GM18499 (cell line): ENCODE results near the gene BCAS4.

Experiments used
- ATAC-seq: cut with Tn5 transposase; IDR thresholded peaks from one replicate; pipeline ENCODE4 v1.9.1; 2021; ENCODE audit warnings: moderate number of reproducible peaks; ENCODE audit not compliant: insufficient read depth, unreplicated experiment

Gene BCAS4

GRCh38 chr20:50898475-50898874 lies 103.6 kb downstream of the BCAS4 start:
- ATAC-seq: no peak

DNA sequence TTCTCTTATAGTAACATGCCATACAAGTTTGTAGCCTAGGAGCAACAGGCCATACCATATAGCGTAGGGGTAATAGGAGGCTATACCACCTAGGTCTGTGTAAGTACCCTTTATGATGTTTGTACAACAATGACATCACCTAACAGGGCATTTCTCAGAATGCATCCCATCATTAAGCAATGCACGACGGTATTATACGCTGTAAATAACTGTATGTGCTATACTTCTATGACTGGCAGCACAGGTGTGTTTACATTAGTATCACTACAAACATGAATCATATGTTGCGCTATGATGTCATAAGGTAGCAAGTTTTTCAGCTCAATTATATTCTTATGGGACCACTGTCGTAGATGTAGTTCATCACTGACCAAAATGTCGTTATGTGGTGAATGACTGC lies 105.4 kb downstream of the BCAS4 start:
- ATAC-seq: no peak

DNA sequence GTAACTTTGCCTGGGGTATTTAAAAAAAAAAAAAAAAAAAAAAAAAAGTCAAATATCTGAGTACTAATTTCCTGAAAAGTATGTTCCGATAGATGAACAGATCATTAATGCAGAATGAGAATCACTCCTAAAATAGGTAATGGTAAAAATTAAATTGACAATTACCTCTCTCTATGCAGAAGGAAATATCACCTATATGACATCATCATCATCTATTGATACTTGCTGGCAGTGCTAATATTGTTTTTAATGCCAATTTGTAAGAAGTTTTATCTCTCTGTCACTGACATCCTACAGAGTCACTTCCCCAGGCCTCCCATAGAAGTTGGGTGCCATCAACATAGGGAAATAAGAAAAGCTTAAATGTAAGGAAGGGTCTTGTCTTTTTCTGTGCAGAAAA lies 106.4 kb downstream of the BCAS4 start:
- ATAC-seq: no peak

- ATAC-seq: no peak
Observed at GRCh38 chr20:50903353-50904051, 108.6 kb downstream of the BCAS4 start.

DNA sequence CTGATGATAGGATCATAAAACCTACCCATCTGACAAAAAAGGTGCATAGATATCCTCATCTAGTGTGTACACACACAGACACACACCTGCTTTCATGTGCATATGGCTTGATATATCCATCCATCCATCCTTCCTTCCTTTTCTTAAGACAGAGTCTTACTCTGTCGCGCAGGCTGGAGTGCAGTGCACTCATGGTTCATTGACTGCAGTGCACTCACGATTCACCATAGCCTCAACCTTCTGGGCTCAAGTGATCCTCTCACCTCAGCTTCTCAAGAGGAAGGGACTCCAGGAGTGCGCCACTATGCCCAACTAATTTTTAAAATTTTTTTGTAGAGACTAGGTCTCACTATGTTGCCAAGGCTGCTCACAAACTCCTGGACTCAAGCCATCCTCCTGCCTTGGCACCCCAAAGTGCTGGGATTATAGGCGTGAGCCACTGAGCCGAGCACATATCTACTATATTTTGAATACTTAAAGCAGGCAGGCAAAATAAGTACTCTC lies 109.3 kb downstream of the BCAS4 start:
- ATAC-seq: no peak

DNA sequence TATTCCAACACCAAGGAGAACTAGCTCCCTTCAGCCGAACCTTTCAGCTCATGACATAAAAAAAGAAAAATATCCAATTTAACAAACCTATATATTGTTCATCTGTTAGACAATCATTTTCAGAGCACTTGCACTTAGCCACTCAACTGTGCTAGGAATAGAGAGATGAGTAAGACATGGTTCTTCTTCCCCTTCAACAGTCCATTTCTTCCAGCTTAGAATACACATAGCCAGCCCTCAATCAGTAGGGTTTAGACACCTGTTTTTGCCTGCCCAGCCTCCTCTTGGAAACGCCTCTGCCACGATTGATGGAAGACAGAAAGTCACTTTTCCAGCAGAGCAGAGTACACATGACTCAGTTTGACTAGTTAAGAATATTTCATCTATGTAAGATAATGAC lies 114.6 kb downstream of the BCAS4 start:
- no peak for ATAC-seq

DNA sequence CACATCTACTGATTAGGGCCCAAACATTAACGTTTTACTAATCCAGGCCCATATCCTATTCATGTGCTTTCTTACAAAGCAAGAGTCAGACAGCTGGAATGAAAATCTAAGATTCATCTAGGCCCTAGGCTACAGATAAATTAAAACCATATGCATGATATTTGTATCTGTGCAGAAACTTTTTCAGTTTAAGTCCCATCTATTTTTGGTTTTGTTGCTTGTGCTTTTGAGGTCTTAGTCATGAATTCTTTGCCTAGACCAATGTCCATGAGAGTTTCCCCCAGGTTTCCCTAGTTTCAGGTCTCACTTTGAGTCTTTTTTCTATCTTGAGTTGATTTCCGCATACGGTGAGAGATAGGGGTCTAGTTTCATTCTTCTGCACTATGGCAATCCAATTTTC lies 116.2 kb downstream of the BCAS4 start:
- no peak for ATAC-seq

- no peak for ATAC-seq
Observed at GRCh38 chr20:50911716-50912115, 116.9 kb downstream of the BCAS4 start.

DNA sequence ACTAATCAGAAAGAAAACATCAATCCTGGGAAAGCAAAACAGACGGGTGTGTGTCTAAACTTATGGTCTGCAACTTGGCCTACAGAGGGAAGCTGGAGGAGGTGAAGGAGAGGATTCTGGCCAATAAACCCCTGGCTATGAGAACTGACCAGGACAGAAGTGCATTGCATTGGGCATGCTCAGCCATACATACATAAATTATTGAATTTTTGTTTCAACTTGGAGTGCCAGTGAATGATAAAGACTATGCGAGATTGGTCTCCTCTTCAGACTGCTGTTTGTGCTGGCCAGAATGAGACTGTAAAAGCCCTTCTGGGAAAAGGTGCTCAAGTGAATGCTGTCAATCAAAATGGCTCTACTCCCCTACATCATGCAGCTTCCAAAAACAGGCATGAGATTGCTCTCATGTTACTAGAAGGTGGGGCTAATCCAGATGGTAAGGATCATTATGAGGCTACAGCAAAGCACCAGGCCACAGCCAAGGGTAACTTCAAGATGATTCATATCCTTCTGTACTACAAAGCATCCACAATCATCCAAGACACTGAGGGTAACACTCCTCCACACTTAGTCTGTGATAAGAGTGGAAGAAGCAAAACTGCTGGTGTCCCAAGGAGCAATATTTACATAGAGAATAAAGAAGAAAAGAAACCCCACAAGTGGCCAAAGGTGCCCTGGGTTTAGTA lies 119.0 kb downstream of the BCAS4 start:
- no peak for ATAC-seq

- ATAC-seq: no peak
Observed at GRCh38 chr20:50915424-50915823, 120.6 kb downstream of the BCAS4 start.

DNA sequence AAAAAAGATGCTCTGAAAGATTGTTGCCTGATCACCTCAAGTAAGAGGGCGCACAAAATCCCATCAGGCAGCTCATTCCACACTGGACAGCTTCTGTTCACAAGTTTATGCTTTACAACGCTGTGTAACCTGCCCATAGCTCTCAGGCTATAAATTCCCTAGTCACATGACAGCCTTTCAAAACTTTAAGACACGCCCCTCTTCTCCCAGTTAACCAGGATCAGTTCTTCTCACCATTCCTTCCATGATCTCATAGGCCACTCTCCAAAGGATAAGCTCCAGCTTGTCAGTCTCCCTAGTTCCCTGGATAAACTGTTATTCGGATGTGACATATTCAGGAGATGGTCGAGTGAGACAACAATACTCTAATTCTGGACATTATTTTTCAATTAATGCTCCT lies 121.4 kb downstream of the BCAS4 start:
- no peak for ATAC-seq

DNA sequence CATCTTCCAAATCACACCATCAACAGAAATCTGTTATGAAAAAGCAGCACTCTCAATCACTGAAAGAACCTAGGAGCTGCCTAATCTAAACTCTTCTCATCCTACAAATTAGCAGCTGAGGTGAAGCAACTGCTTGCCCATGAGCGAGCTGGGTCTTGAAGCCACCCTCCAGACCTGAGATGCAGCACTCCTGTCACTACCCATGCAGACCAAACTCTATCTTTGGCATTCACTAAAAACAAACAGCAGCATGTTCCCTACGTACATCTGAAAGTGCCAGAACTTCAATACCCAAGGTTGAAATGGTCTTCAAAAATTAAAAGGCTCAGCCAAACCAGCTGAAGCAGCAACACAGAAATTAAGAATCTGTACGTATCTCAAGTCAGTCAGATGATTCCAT lies 122.1 kb downstream of the BCAS4 start:
- no peak for ATAC-seq

DNA sequence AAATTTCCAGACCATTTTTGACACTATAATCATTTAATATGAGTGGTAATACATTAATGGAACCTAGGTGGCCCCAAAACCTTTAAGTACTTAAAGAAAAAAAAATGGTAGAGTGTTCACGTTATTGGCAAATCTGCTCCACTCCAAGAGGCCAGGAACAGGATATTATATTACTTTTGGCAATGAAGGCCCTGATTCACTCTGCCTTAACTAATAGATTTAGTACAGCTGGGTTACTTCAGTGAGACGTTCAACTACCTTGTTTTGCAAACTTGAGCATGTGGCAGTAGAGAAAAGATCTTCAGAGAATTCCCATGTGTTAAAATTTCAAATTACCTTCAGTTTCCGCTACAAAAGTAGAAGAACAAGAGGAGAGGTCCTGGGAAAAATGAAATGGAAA lies 123.5 kb downstream of the BCAS4 start:
- no peak for ATAC-seq

GRCh38 chr20:50919567-50919966 lies 124.7 kb downstream of the BCAS4 start:
- ATAC-seq: no peak

DNA sequence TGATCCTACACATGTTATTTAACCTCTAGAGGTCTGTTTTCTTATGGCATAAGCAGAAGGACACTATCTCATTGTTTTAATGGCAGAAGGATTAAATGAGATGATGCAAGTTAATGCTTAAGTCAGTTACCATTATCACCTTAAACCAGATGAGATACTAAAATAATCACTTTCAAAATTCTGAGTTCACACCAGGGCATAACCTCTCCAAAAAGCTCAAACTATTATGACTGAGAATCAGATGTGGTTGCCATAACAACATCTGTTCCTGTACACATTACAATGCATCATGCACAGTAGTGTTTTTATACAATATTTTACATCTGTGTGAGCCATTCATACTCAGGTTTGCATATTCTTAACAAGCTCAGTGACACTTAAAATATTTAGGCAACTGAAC lies 126.1 kb downstream of the BCAS4 start:
- peak; percentile 41 for ATAC-seq

DNA sequence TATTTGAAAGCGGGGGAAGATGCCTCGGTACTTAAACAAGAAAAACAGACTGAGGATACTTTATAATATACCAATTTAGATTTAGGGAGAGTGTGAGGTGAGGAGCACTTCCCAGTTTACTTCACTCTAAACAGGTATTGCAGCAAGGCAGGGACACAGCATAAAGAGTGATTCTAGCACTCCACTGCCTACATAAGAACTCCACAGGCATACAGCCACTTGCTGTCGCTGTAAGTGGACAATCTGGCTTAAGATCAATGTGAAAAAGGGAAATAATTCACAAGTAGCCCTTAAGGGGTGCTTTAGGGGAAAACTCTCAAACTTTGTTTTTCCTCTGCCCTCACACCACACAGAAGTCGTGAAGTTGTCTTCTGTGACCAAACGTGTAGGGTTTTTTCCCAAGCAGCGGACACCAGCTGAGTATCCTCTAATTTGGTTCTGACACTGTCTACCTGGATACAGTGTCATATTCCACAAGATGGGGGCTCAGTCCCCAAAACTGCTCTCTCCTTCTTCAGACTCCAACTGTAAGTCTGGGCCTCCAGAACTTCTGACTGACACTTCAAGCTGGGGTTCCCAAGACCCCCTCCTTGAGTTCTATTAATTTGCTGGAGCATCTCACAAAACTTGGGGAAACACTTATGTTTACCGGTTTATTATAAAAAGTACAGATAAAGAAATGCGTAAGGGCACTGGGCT lies 127.1 kb downstream of the BCAS4 start:
- ATAC-seq: no peak

GRCh38 chr20:50924261-50924920 lies 129.5 kb downstream of the BCAS4 start:
- no peak for ATAC-seq

- no peak for ATAC-seq
Observed at GRCh38 chr20:50926530-50926929, 131.7 kb downstream of the BCAS4 start.
